ENCODE results near the gene HEXIM2. TPM values are rescaled to one million over a fixed set of nuclear protein-coding genes. Genes with fewer than 3 reads are reported as not detected.

HEXIM2 gene
- total and polyA plus RNA-seq, 2 of the 13 experiments (the other 11 are each of a cell fraction or from before 2014, with no cell fraction given), result 27.1 to 32.4 TPM

DNA sequence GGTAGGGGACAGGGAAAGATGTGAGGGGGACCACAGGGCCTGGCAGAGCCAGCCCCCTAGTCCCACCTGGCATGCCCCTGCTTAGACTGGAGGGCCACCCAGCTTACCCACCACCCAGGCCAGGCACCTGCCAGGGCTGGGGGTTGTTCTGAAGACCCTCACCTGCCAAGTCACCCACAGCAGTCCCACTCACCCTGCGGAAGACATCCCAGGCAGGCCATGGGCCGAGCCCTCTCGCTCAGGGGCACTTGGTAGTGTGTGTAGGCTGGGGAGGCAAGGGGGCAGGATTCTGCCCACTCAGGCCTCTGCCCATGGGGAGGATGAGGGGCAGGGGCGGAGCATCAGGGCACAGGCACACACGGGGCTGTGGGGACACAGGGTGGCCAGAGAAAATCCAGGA, 33.3 kb upstream of the HEXIM2 start (continued):
- TF ChIP-seq ZNF10 (CRISPR knock-in tag; IDR thresholded peaks at IDR 0.05; ENCODE audit: borderline replicate concordance, low read depth) (no peak), JUNB (CRISPR knock-in tag; IDR thresholded peaks at IDR 0.05; ENCODE audit: borderline replicate concordance) (no peak), NPAS2 (CRISPR knock-in tag; IDR thresholded peaks at IDR 0.05; ENCODE audit: borderline replicate concordance) (no peak), PHF21A (CRISPR knock-in tag; IDR thresholded peaks at IDR 0.05) (peak; percentile 22), POGZ (CRISPR knock-in tag; IDR thresholded peaks at IDR 0.05) (no peak), AHR (CRISPR knock-in tag; IDR thresholded peaks at IDR 0.05) (no peak), ZNF619 (CRISPR knock-in tag; IDR thresholded peaks at IDR 0.05) (peak; percentile 7; the same call in 1 of the 2 replicates), FOXA3 (CRISPR knock-in tag; IDR thresholded peaks at IDR 0.05) (no peak), ZNF224 (CRISPR knock-in tag; IDR thresholded peaks at IDR 0.05) (no peak), ZSCAN25 (CRISPR knock-in tag; IDR thresholded peaks at IDR 0.05) (no peak), RBFOX2 (IDR thresholded peaks at IDR 0.05; ENCODE audit: low read depth, low read length) (peak; percentile 42; the same call in 1 of the 2 replicates), ZNF205 (CRISPR knock-in tag; IDR thresholded peaks at IDR 0.05) (no peak), NFKB2 (CRISPR knock-in tag; IDR thresholded peaks at IDR 0.05; ENCODE audit: borderline replicate concordance) (no peak; the same call in 1 of the 2 replicates)
- TF ChIP-seq, protein P1, sequence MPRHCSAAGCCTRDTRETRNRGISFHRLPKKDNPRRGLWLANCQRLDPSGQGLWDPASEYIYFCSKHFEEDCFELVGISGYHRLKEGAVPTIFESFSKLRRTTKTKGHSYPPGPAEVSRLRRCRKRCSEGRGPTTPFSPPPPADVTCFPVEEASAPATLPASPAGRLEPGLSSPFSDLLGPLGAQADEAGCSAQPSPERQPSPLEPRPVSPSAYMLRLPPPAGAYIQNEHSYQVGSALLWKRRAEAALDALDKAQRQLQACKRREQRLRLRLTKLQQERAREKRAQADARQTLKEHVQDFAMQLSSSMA (CRISPR knock-in tag; IDR thresholded peaks at IDR 0.05), result no peak
- TF ChIP-seq, protein P2, sequence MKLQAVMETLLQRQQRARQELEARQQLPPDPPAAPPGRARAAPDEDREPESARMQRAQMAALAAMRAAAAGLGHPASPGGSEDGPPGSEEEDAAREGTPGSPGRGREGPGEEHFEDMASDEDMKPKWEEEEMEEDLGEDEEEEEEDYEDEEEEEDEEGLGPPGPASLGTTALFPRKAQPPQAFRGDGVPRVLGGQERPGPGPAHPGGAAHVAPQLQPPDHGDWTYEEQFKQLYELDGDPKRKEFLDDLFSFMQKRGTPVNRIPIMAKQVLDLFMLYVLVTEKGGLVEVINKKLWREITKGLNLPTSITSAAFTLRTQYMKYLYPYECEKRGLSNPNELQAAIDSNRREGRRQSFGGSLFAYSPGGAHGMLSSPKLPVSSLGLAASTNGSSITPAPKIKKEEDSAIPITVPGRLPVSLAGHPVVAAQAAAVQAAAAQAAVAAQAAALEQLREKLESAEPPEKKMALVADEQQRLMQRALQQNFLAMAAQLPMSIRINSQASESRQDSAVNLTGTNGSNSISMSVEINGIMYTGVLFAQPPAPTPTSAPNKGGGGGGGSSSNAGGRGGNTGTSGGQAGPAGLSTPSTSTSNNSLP (IDR thresholded peaks at IDR 0.05; ENCODE audit: low read depth, low read length), result no peak
- TF ChIP-seq, protein P3, sequence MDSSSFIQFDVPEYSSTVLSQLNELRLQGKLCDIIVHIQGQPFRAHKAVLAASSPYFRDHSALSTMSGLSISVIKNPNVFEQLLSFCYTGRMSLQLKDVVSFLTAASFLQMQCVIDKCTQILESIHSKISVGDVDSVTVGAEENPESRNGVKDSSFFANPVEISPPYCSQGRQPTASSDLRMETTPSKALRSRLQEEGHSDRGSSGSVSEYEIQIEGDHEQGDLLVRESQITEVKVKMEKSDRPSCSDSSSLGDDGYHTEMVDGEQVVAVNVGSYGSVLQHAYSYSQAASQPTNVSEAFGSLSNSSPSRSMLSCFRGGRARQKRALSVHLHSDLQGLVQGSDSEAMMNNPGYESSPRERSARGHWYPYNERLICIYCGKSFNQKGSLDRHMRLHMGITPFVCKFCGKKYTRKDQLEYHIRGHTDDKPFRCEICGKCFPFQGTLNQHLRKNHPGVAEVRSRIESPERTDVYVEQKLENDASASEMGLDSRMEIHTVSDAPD (CRISPR knock-in tag; IDR thresholded peaks at IDR 0.05), result no peak
- TF ChIP-seq, protein P4, sequence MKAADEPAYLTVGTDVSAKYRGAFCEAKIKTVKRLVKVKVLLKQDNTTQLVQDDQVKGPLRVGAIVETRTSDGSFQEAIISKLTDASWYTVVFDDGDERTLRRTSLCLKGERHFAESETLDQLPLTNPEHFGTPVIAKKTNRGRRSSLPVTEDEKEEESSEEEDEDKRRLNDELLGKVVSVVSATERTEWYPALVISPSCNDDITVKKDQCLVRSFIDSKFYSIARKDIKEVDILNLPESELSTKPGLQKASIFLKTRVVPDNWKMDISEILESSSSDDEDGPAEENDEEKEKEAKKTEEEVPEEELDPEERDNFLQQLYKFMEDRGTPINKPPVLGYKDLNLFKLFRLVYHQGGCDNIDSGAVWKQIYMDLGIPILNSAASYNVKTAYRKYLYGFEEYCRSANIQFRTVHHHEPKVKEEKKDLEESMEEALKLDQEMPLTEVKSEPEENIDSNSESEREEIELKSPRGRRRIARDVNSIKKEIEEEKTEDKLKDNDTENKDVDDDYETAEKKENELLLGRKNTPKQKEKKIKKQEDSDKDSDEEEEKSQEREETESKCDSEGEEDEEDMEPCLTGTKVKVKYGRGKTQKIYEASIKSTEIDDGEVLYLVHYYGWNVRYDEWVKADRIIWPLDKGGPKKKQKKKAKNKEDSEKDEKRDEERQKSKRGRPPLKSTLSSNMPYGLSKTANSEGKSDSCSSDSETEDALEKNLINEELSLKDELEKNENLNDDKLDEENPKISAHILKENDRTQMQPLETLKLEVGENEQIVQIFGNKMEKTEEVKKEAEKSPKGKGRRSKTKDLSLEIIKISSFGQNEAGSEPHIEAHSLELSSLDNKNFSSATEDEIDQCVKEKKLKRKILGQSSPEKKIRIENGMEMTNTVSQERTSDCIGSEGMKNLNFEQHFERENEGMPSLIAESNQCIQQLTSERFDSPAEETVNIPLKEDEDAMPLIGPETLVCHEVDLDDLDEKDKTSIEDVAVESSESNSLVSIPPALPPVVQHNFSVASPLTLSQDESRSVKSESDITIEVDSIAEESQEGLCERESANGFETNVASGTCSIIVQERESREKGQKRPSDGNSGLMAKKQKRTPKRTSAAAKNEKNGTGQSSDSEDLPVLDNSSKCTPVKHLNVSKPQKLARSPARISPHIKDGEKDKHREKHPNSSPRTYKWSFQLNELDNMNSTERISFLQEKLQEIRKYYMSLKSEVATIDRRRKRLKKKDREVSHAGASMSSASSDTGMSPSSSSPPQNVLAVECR (CRISPR knock-in tag; IDR thresholded peaks at IDR 0.05; ENCODE audit: borderline replicate concordance), result no peak
- TF ChIP-seq, protein P5, sequence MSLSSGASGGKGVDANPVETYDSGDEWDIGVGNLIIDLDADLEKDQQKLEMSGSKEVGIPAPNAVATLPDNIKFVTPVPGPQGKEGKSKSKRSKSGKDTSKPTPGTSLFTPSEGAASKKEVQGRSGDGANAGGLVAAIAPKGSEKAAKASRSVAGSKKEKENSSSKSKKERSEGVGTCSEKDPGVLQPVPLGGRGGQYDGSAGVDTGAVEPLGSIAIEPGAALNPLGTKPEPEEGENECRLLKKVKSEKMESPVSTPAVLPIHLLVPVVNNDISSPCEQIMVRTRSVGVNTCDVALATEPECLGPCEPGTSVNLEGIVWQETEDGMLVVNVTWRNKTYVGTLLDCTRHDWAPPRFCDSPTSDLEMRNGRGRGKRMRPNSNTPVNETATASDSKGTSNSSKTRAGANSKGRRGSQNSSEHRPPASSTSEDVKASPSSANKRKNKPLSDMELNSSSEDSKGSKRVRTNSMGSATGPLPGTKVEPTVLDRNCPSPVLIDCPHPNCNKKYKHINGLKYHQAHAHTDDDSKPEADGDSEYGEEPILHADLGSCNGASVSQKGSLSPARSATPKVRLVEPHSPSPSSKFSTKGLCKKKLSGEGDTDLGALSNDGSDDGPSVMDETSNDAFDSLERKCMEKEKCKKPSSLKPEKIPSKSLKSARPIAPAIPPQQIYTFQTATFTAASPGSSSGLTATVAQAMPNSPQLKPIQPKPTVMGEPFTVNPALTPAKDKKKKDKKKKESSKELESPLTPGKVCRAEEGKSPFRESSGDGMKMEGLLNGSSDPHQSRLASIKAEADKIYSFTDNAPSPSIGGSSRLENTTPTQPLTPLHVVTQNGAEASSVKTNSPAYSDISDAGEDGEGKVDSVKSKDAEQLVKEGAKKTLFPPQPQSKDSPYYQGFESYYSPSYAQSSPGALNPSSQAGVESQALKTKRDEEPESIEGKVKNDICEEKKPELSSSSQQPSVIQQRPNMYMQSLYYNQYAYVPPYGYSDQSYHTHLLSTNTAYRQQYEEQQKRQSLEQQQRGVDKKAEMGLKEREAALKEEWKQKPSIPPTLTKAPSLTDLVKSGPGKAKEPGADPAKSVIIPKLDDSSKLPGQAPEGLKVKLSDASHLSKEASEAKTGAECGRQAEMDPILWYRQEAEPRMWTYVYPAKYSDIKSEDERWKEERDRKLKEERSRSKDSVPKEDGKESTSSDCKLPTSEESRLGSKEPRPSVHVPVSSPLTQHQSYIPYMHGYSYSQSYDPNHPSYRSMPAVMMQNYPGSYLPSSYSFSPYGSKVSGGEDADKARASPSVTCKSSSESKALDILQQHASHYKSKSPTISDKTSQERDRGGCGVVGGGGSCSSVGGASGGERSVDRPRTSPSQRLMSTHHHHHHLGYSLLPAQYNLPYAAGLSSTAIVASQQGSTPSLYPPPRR (CRISPR knock-in tag; IDR thresholded peaks at IDR 0.05; ENCODE audit: borderline replicate concordance), result no peak
